NT2/D1 (cell line): Measurements from ENCODE around the gene CES2.

Experiments used
- DNase-seq: peaks from one replicate; pipeline ENCODE4 v3.0.0-alpha.2; 2011; ENCODE audit warnings: low read depth, low spot score
- H3K27me3 ChIP-seq: 2 replicates; pipeline ENCODE4 v1.6.0; 2011; ENCODE audit warnings: mild to moderate bottlenecking; ENCODE audit not compliant: insufficient read length, insufficient read depth
- H3K36me3 ChIP-seq: 2 replicates; pipeline ENCODE4 v1.6.1; 2011; ENCODE audit warnings: mild to moderate bottlenecking, low read length, mixed read lengths; ENCODE audit not compliant: insufficient read depth, insufficient read length
- H3K4me1 ChIP-seq: 2 replicates; pipeline ENCODE4 v1.5.1; 2011; ENCODE audit not compliant: insufficient read depth, insufficient read length
- H3K4me3 ChIP-seq: 2 replicates; pipeline ENCODE4 v1.5.1; 2011; ENCODE audit warnings: low read depth; ENCODE audit not compliant: insufficient read length
- H3K9ac ChIP-seq: 2 replicates; pipeline ENCODE4 v1.6.0; 2011; ENCODE audit warnings: low read depth; ENCODE audit not compliant: insufficient read length
- H3K9me3 ChIP-seq: 2 replicates; pipeline ENCODE4 v1.5.1; 2011; ENCODE audit warnings: mild to moderate bottlenecking, low read length; ENCODE audit not compliant: insufficient read depth
- SUZ12 ChIP-seq: IDR thresholded peaks from 2 replicates; pipeline ENCODE4 v1.6.1; 2011; ENCODE audit not compliant: insufficient read length, insufficient read depth; ENCODE audit errors: extremely low read depth
- YY1 ChIP-seq: IDR thresholded peaks from 2 replicates; pipeline ENCODE4 v1.6.1; 2011; ENCODE audit not compliant: insufficient read length, insufficient read depth
- ZNF274 ChIP-seq: IDR thresholded peaks from 2 replicates; pipeline ENCODE4 v1.6.1; 2011; ENCODE audit warnings: mild to moderate bottlenecking, low read depth, low read length

The CES2 gene

GRCh38 chr16:66904428-66904845, 30.9 kb upstream of the CES2 start:
- H3K9ac ChIP-seq: no peak overlapping the region
- no peak for DNase-seq

GRCh38 chr16:66904846-66905632, 30.3 kb upstream of the CES2 start:
- Histone ChIP-seq H3K9me3 (no peaks in the 10 kb centered on the region), H3K9ac (no peak overlapping the region), H3K36me3 (no peaks in the 10 kb centered on the region), H3K4me1 (peaks cover 18% of the 10 kb centered on the region), H3K27me3 (no peaks in the 10 kb centered on the region), H3K4me3 (no peak overlapping the region)
- no peak for DNase-seq
- TF ChIP-seq ZNF274 (no peak), SUZ12 (no peak), YY1 (no peak)

More at GRCh38 chr16:66904428-66904845, 30.9 kb upstream of the CES2 start:
- Histone ChIP-seq H3K36me3 (no peaks in the 10 kb centered on the region), H3K27me3 (no peaks in the 10 kb centered on the region), H3K4me3 (no peak overlapping the region), H3K4me1 (peaks cover 21% of the 10 kb centered on the region), H3K9me3 (no peaks in the 10 kb centered on the region)
- TF ChIP-seq YY1: no peak
- TF ChIP-seq SUZ12: no peak
- TF ChIP-seq ZNF274: no peak

- H3K27me3 ChIP-seq: no peaks in the 10 kb centered on the region
- H3K4me1 ChIP-seq: peaks cover 15% of the 10 kb centered on the region
- no peak for TF ChIP-seq SUZ12
- TF ChIP-seq ZNF274: no peak
- no peak for TF ChIP-seq YY1
- H3K9ac ChIP-seq: no peak overlapping the region
- H3K9me3 ChIP-seq: no peaks in the 10 kb centered on the region
- no peak overlapping the region for H3K4me3 ChIP-seq
- no peaks in the 10 kb centered on the region for H3K36me3 ChIP-seq
- no peak for DNase-seq
These were observed 29.4 kb upstream of the CES2 start for GRCh38 chr16:66905633-66906539.

GRCh38 chr16:66906916-66907836, 28.1 kb upstream of the CES2 start:
- TF ChIP-seq YY1 (no peak), SUZ12 (no peak), ZNF274 (no peak)
- no peaks in the 10 kb centered on the region for H3K9me3 ChIP-seq
- no peak for DNase-seq
- H3K27me3 ChIP-seq: no peaks in the 10 kb centered on the region
- H3K4me3 ChIP-seq: no peak overlapping the region
- no peak overlapping the region for H3K9ac ChIP-seq
- no peaks in the 10 kb centered on the region for H3K36me3 ChIP-seq
- H3K4me1 ChIP-seq: peaks cover 15% of the 10 kb centered on the region

- Histone ChIP-seq H3K36me3 (no peaks in the 10 kb centered on the region), H3K4me1 (peaks cover 12% of the 10 kb centered on the region), H3K27me3 (no peaks in the 10 kb centered on the region), H3K4me3 (no peak overlapping the region), H3K9ac (no peak overlapping the region), H3K9me3 (no peaks in the 10 kb centered on the region)
- no peak for TF ChIP-seq YY1
- TF ChIP-seq ZNF274: no peak
- TF ChIP-seq SUZ12: no peak
- no peak for DNase-seq
These were observed 27.2 kb upstream of the CES2 start for GRCh38 chr16:66908116-66908515.

- H3K9ac ChIP-seq: no peak overlapping the region
- DNase-seq: no peak
- peaks cover 12% of the 10 kb centered on the region for H3K4me1 ChIP-seq
- no peaks in the 10 kb centered on the region for H3K36me3 ChIP-seq
- no peaks in the 10 kb centered on the region for H3K27me3 ChIP-seq
- H3K9me3 ChIP-seq: no peaks in the 10 kb centered on the region
- TF ChIP-seq SUZ12: no peak
- TF ChIP-seq ZNF274: no peak
- TF ChIP-seq YY1: no peak
- no peak overlapping the region for H3K4me3 ChIP-seq
These were observed 26.4 kb upstream of the CES2 start for GRCh38 chr16:66908762-66909559.
